Measurements from ENCODE around the gene TCF21.
A peak's percentile ranks its signal among the peaks of the same experiment; 100 is the strongest.

Gene TCF21

GRCh38 chr6:133894369-133894768, 5.5 kb downstream of the TCF21 start:
- no peaks in the 10 kb centered on the region for H3K4me1 ChIP-seq (ENCODE audit: insufficient read depth, poor library complexity, severe bottlenecking)
- no peaks in the 10 kb centered on the region for H3K36me3 ChIP-seq (ENCODE audit: low read depth)
- H3K27ac ChIP-seq (ENCODE audit: poor library complexity, severe bottlenecking): no peak overlapping the region
- no peak overlapping the region for H3K4me3 ChIP-seq (ENCODE audit: severe bottlenecking)
- no peak for ATAC-seq (ENCODE audit: low read depth)
- TF ChIP-seq CTCF (IDR thresholded peaks at IDR 0.05; ENCODE audit: poor library complexity, severe bottlenecking): no peak
- no peak for DNase-seq (ENCODE audit: low spot score)
- H3K9me3 ChIP-seq (ENCODE audit: severe bottlenecking): no peaks in the 10 kb centered on the region
- peaks cover 87% of the 10 kb centered on the region for H3K27me3 ChIP-seq (ENCODE audit: insufficient read depth, poor library complexity, severe bottlenecking)

- no peaks in the 10 kb centered on the region for H3K9me3 ChIP-seq (ENCODE audit: severe bottlenecking)
Observed at GRCh38 chr6:133894795-133895358, 6.0 kb downstream of the TCF21 start.

GRCh38 chr6:133895573-133896343, 6.8 kb downstream of the TCF21 start:
- no peaks in the 10 kb centered on the region for H3K4me1 ChIP-seq (ENCODE audit: insufficient read depth, poor library complexity, severe bottlenecking)
- H3K36me3 ChIP-seq (ENCODE audit: low read depth): no peaks in the 10 kb centered on the region
- peak; percentile 34; the same call in 2 of the 3 replicates for ATAC-seq (ENCODE audit: low read depth)
- no peak for TF ChIP-seq CTCF (IDR thresholded peaks at IDR 0.05; ENCODE audit: poor library complexity, severe bottlenecking)
- no peak for DNase-seq (ENCODE audit: low spot score)
- no peak overlapping the region for H3K4me3 ChIP-seq (ENCODE audit: severe bottlenecking)
- H3K27ac ChIP-seq (ENCODE audit: poor library complexity, severe bottlenecking): no peak overlapping the region
- H3K9me3 ChIP-seq (ENCODE audit: severe bottlenecking): no peaks in the 10 kb centered on the region
- peaks cover 73% of the 10 kb centered on the region for H3K27me3 ChIP-seq (ENCODE audit: insufficient read depth, poor library complexity, severe bottlenecking)

More at GRCh38 chr6:133894795-133895358, 6.0 kb downstream of the TCF21 start:
- H3K27me3 ChIP-seq (ENCODE audit: insufficient read depth, poor library complexity, severe bottlenecking): peaks cover 82% of the 10 kb centered on the region
- no peaks in the 10 kb centered on the region for H3K36me3 ChIP-seq (ENCODE audit: low read depth)
- TF ChIP-seq CTCF (IDR thresholded peaks at IDR 0.05; ENCODE audit: poor library complexity, severe bottlenecking): no peak
- no peaks in the 10 kb centered on the region for H3K4me1 ChIP-seq (ENCODE audit: insufficient read depth, poor library complexity, severe bottlenecking)
- DNase-seq (ENCODE audit: low spot score) (no peak), ATAC-seq (ENCODE audit: low read depth) (no peak)
- H3K4me3 ChIP-seq (ENCODE audit: severe bottlenecking): no peak overlapping the region
- no peak overlapping the region for H3K27ac ChIP-seq (ENCODE audit: poor library complexity, severe bottlenecking)

GRCh38 chr6:133896344-133896721, 7.4 kb downstream of the TCF21 start:
- TF ChIP-seq CTCF (IDR thresholded peaks at IDR 0.05; ENCODE audit: poor library complexity, severe bottlenecking): no peak
- no peak for ATAC-seq (ENCODE audit: low read depth)
- H3K9me3 ChIP-seq (ENCODE audit: severe bottlenecking): no peaks in the 10 kb centered on the region
- H3K4me1 ChIP-seq (ENCODE audit: insufficient read depth, poor library complexity, severe bottlenecking): no peaks in the 10 kb centered on the region
- DNase-seq (ENCODE audit: low spot score): no peak
- no peak overlapping the region for H3K27ac ChIP-seq (ENCODE audit: poor library complexity, severe bottlenecking)
- H3K27me3 ChIP-seq (ENCODE audit: insufficient read depth, poor library complexity, severe bottlenecking): peaks cover 68% of the 10 kb centered on the region
- H3K4me3 ChIP-seq (ENCODE audit: severe bottlenecking): no peak overlapping the region
- no peaks in the 10 kb centered on the region for H3K36me3 ChIP-seq (ENCODE audit: low read depth)

GRCh38 chr6:133898263-133898662, 9.3 kb downstream of the TCF21 start:
- TF ChIP-seq CTCF (IDR thresholded peaks at IDR 0.05; ENCODE audit: poor library complexity, severe bottlenecking): no peak
- ATAC-seq (ENCODE audit: low read depth): no peak
- H3K9me3 ChIP-seq (ENCODE audit: severe bottlenecking): no peaks in the 10 kb centered on the region
- H3K27ac ChIP-seq (ENCODE audit: poor library complexity, severe bottlenecking): no peak overlapping the region
- no peak overlapping the region for H3K4me3 ChIP-seq (ENCODE audit: severe bottlenecking)
- H3K36me3 ChIP-seq (ENCODE audit: low read depth): no peaks in the 10 kb centered on the region
- no peaks in the 10 kb centered on the region for H3K4me1 ChIP-seq (ENCODE audit: insufficient read depth, poor library complexity, severe bottlenecking)
- peaks cover 48% of the 10 kb centered on the region for H3K27me3 ChIP-seq (ENCODE audit: insufficient read depth, poor library complexity, severe bottlenecking)
- no peak for DNase-seq (ENCODE audit: low spot score)

Measured in RWPE2 (cell line).